ENCODE data around the gene GLT8D2. TPM values are rescaled to one million over a fixed set of nuclear protein-coding genes. Genes with fewer than 3 reads are reported as not detected.

Gene GLT8D2
- total and polyA plus RNA-seq, 2 donors from 2014 or later = 7.0 to 7.7 TPM

DNA sequence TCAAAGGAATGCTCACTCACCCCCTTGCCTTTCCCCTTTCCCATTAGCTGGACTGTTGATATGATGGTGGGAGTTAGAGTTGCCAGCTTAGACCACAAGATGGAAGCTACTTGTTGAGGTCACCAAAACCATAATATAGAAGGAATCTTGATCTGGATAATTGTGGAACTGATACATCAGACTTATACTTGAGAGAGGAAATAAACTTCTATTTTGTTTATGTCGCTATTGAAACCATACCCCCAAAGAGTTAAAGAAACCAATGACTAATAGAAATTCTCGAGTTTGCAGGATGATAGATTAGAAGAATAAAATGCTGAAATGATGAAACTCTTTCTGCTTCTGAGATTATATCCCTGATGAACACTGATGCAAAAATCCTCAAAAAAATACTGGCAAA lies 46.4 kb downstream of the GLT8D2 start:
- H3K9me3 ChIP-seq (ENCODE audit: control insufficient read depth in 2 of 3, insufficient read depth in 1 of 3, low read length in 3 of 3) = no peaks in the 10 kb centered on the region
- H3K9ac ChIP-seq (ENCODE audit: low read length in 3 of 3) = no peak overlapping the region
- DNase-seq = no peak
- TF ChIP-seq, protein P1, sequence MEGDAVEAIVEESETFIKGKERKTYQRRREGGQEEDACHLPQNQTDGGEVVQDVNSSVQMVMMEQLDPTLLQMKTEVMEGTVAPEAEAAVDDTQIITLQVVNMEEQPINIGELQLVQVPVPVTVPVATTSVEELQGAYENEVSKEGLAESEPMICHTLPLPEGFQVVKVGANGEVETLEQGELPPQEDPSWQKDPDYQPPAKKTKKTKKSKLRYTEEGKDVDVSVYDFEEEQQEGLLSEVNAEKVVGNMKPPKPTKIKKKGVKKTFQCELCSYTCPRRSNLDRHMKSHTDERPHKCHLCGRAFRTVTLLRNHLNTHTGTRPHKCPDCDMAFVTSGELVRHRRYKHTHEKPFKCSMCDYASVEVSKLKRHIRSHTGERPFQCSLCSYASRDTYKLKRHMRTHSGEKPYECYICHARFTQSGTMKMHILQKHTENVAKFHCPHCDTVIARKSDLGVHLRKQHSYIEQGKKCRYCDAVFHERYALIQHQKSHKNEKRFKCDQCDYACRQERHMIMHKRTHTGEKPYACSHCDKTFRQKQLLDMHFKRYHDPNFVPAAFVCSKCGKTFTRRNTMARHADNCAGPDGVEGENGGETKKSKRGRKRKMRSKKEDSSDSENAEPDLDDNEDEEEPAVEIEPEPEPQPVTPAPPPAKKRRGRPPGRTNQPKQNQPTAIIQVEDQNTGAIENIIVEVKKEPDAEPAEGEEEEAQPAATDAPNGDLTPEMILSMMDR (IDR thresholded peaks at IDR 0.05; ENCODE audit: borderline replicate concordance, extremely low read depth, insufficient read depth) = no peak
- intact Hi-C loops (cut with DNase I) = no loop called here
- H3K36me3 ChIP-seq (ENCODE audit: control insufficient read depth in 2 of 3, insufficient read depth in 3 of 3, low read length in 3 of 3) = no peaks in the 10 kb centered on the region
- FAIRE-seq = no peak
- no peaks in the 10 kb centered on the region for H3K4me1 ChIP-seq (ENCODE audit: control insufficient read depth in 2 of 3, insufficient read depth in 2 of 3, low read depth in 1 of 3, low read length in 3 of 3)
- no peak overlapping the region for H3K27ac ChIP-seq (ENCODE audit: low read depth in 2 of 2, low read length in 2 of 2)
- H3K27me3 ChIP-seq (ENCODE audit: control insufficient read depth, insufficient read depth, low read length) = no peaks in the 10 kb centered on the region
- no peak overlapping the region for H3K4me3 ChIP-seq (ENCODE audit: low read length in 3 of 3)

DNA sequence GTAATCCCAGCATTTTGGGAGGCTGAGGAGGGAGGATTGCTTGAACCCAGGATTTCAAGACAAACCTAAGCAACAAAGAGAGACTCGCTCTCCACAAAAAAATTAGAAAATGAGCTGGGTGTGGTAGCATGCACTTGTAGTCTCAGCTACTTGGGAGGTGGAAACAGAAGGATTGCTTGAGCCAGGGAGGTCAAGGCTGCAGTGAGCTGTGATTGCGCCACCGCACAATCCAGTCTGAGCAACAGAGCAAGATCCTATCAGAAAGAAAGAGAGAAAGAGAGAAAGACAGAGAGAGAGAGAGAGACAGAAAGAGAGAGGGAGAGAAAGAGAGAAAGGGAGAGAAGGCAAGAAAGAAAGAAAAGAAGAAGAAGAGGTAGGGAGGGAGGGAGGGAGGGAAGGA lies 47.3 kb downstream of the GLT8D2 start:
- DNase-seq (no peak), FAIRE-seq (no peak)
- no peaks in the 10 kb centered on the region for H3K4me1 ChIP-seq (ENCODE audit: control insufficient read depth in 2 of 3, insufficient read depth in 2 of 3, low read depth in 1 of 3, low read length in 3 of 3)
- H3K36me3 ChIP-seq (ENCODE audit: control insufficient read depth in 2 of 3, insufficient read depth in 3 of 3, low read length in 3 of 3) = no peaks in the 10 kb centered on the region
- no peak overlapping the region for H3K27ac ChIP-seq (ENCODE audit: low read depth in 2 of 2, low read length in 2 of 2)
- no peak overlapping the region for H3K9ac ChIP-seq (ENCODE audit: low read length in 3 of 3)
- no peak overlapping the region for H3K4me3 ChIP-seq (ENCODE audit: low read length in 3 of 3)
- intact Hi-C loops (cut with DNase I) = no loop called here
- TF ChIP-seq, protein P1 (IDR thresholded peaks at IDR 0.05; ENCODE audit: borderline replicate concordance, extremely low read depth, insufficient read depth) = no peak
- H3K9me3 ChIP-seq (ENCODE audit: control insufficient read depth in 2 of 3, insufficient read depth in 1 of 3, low read length in 3 of 3) = no peaks in the 10 kb centered on the region
- H3K27me3 ChIP-seq (ENCODE audit: control insufficient read depth, insufficient read depth, low read length) = no peaks in the 10 kb centered on the region

DNA sequence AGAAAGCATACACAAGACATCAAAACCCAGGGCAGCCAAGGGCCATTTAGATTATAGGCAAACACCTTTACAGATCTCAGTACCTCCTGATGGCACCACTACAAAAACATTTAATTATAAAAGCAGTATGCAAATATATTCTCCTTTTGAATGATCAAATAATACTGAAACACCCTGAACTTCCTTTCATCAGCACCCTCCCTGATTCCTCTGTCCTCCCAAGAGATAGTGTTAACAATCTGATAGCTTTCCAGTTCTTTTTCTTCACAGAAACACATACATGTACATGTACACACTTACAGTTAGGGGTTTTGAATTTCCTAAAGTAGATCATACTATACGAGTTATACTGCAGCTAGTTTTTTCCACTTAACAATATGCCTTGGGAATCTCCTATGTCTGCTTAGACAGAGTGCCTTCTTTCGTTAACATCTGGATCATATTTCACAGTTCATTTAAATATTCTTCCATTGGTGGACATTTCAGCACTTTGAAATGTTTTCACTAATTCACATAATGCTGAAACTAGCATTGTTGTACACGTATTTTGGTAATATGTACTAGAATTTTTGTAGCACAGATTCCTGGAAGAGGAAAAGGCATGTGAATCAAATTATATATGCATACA lies 49.1 kb downstream of the GLT8D2 start:
- DNase-seq = no peak
- intact Hi-C loops (cut with DNase I) = no loop called here

More for the DNA sequence above, 49.1 kb downstream of the GLT8D2 start:
- H3K9ac ChIP-seq (ENCODE audit: low read length in 3 of 3) = no peak overlapping the region
- H3K27me3 ChIP-seq (ENCODE audit: control insufficient read depth, insufficient read depth, low read length) = no peaks in the 10 kb centered on the region
- TF ChIP-seq, protein P1 (IDR thresholded peaks at IDR 0.05; ENCODE audit: borderline replicate concordance, extremely low read depth, insufficient read depth) = no peak
- H3K36me3 ChIP-seq (ENCODE audit: control insufficient read depth in 2 of 3, insufficient read depth in 3 of 3, low read length in 3 of 3) = no peaks in the 10 kb centered on the region
- H3K27ac ChIP-seq (ENCODE audit: low read depth in 2 of 2, low read length in 2 of 2) = no peak overlapping the region
- no peak overlapping the region for H3K4me3 ChIP-seq (ENCODE audit: low read length in 3 of 3)
- H3K4me1 ChIP-seq (ENCODE audit: control insufficient read depth in 2 of 3, insufficient read depth in 2 of 3, low read depth in 1 of 3, low read length in 3 of 3) = no peaks in the 10 kb centered on the region
- FAIRE-seq = no peak
- no peaks in the 10 kb centered on the region for H3K9me3 ChIP-seq (ENCODE audit: control insufficient read depth in 2 of 3, insufficient read depth in 1 of 3, low read length in 3 of 3)

Data from kidney (tissue), 14 donors.